ENCODE results near the gene GPBAR1.

DNA sequence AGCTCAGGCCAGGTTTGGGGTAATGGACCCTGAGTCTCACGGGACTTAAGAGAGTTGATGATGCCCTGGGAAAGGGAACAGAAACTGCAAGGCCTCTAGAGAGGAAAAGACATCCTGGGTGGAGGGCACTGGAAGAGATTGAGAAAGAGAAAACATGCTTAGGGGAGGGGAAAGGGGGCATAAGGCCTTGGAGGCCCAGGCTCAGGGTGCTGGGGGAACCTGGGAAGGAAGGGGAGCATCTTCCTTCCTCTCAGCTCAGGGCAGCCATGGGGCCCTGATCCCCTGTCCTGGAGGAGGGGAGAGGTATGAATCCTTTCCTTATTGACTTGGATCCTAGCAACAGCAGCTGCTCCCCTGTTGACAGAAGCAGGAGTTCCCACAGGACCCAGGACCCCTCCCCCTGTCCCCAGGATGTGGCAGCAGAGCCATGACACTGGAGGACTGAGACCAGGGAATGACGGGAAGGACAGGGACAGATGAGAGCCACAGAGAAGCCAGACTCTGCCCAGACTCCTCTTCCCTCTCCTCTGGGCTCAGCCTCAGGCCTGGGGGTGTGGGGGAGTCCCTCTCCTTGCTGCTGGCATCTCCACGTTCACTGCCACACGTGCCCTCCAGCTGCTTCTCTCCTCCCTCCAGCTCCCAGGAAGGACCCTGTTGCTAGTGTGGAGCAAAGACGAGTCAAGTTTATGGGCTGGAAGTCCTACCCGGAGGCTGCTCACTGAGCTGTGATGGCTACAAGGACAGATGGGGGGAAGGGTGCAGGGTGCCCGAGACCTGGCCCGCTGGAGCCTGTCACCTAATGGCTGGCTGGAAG, 815 bp downstream of the GPBAR1 start:
- TF ChIP-seq, protein P1, sequence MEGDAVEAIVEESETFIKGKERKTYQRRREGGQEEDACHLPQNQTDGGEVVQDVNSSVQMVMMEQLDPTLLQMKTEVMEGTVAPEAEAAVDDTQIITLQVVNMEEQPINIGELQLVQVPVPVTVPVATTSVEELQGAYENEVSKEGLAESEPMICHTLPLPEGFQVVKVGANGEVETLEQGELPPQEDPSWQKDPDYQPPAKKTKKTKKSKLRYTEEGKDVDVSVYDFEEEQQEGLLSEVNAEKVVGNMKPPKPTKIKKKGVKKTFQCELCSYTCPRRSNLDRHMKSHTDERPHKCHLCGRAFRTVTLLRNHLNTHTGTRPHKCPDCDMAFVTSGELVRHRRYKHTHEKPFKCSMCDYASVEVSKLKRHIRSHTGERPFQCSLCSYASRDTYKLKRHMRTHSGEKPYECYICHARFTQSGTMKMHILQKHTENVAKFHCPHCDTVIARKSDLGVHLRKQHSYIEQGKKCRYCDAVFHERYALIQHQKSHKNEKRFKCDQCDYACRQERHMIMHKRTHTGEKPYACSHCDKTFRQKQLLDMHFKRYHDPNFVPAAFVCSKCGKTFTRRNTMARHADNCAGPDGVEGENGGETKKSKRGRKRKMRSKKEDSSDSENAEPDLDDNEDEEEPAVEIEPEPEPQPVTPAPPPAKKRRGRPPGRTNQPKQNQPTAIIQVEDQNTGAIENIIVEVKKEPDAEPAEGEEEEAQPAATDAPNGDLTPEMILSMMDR (conservative IDR thresholded peaks at IDR 0.05; ENCODE audit: low read depth, low read length): no peak
- no peak for TF ChIP-seq EZH2 (IDR thresholded peaks at IDR 0.05; ENCODE audit: borderline replicate concordance, low read depth, low read length, poor library complexity, severe bottlenecking)

Data from A673 (cell line).